ENCODE results near the gene VEZT.
"Not testable (repeated sequence)": the region's sequence is repeated elsewhere in the genome, so short reads cannot be mapped to it uniquely, and the experiment has no call there.

Gene VEZT

GRCh38 chr12:95318071-95318545, 100.5 kb downstream of the VEZT start:
- no peak for DNase-seq (ENCODE audit: low read depth)
- TF ChIP-seq MYC (IDR thresholded peaks at IDR 0.05; ENCODE audit: low read depth, low read length) (no peak), MAX (IDR thresholded peaks at IDR 0.05; ENCODE audit: low read depth, low read length) (no peak), POLR2A (IDR thresholded peaks at IDR 0.05; ENCODE audit: extremely low read depth, insufficient read length) (no peak), CTCF (IDR thresholded peaks at IDR 0.05; ENCODE audit: low read depth, low read length) (no peak)
- H3K4me3 ChIP-seq (ENCODE audit: low read depth, low read length): no peak overlapping the region

- DNase-seq (ENCODE audit: low read depth): no peak
- TF ChIP-seq POLR2A (IDR thresholded peaks at IDR 0.05; ENCODE audit: extremely low read depth, insufficient read length): no peak
Measured at GRCh38 chr12:95319694-95320331, 102.2 kb downstream of the VEZT start.

GRCh38 chr12:95321516-95322246, 104.1 kb downstream of the VEZT start:
- DNase-seq (ENCODE audit: low read depth): no peak
- H3K4me3 ChIP-seq (ENCODE audit: low read depth, low read length): no peak overlapping the region
- TF ChIP-seq CTCF (IDR thresholded peaks at IDR 0.05; ENCODE audit: low read depth, low read length) (no peak), POLR2A (IDR thresholded peaks at IDR 0.05; ENCODE audit: extremely low read depth, insufficient read length) (no peak), MYC (IDR thresholded peaks at IDR 0.05; ENCODE audit: low read depth, low read length) (no peak), MAX (IDR thresholded peaks at IDR 0.05; ENCODE audit: low read depth, low read length) (no peak)

More at GRCh38 chr12:95319694-95320331, 102.2 kb downstream of the VEZT start:
- no peak overlapping the region for H3K4me3 ChIP-seq (ENCODE audit: low read depth, low read length)

GRCh38 chr12:95322326-95322725, 104.7 kb downstream of the VEZT start:
- DNase-seq (ENCODE audit: low read depth): no peak
- TF ChIP-seq CTCF (IDR thresholded peaks at IDR 0.05; ENCODE audit: low read depth, low read length): no peak
- no peak for TF ChIP-seq MYC (IDR thresholded peaks at IDR 0.05; ENCODE audit: low read depth, low read length)
- no peak for TF ChIP-seq MAX (IDR thresholded peaks at IDR 0.05; ENCODE audit: low read depth, low read length)
- TF ChIP-seq POLR2A (IDR thresholded peaks at IDR 0.05; ENCODE audit: extremely low read depth, insufficient read length): no peak
- no peak overlapping the region for H3K4me3 ChIP-seq (ENCODE audit: low read depth, low read length)

- no peak for DNase-seq (ENCODE audit: low read depth)
- H3K4me3 ChIP-seq (ENCODE audit: low read depth, low read length): no peak overlapping the region
- TF ChIP-seq MYC (IDR thresholded peaks at IDR 0.05; ENCODE audit: low read depth, low read length) (no peak), MAX (IDR thresholded peaks at IDR 0.05; ENCODE audit: low read depth, low read length) (no peak)
Measured at GRCh38 chr12:95323212-95323611, 105.6 kb downstream of the VEZT start.

GRCh38 chr12:95324246-95324645, 106.6 kb downstream of the VEZT start:
- DNase-seq (ENCODE audit: low read depth); H3K4me3 ChIP-seq (ENCODE audit: low read depth, low read length): not testable (repeated sequence)

GRCh38 chr12:95325501-95325900, 107.9 kb downstream of the VEZT start:
- H3K4me3 ChIP-seq (ENCODE audit: low read depth, low read length): no peak overlapping the region
- TF ChIP-seq MYC (IDR thresholded peaks at IDR 0.05; ENCODE audit: low read depth, low read length) (no peak), CTCF (IDR thresholded peaks at IDR 0.05; ENCODE audit: low read depth, low read length) (no peak), POLR2A (IDR thresholded peaks at IDR 0.05; ENCODE audit: extremely low read depth, insufficient read length) (no peak), MAX (IDR thresholded peaks at IDR 0.05; ENCODE audit: low read depth, low read length) (no peak)
- no peak for DNase-seq (ENCODE audit: low read depth)

Measured in NB4 (cell line).